ENCODE data around the gene LAMB2.
A peak's percentile ranks its signal among the peaks of the same experiment; 100 is the strongest.

LAMB2 gene

GRCh38 chr3:49120096-49120437 lies 12.8 kb downstream of the LAMB2 start:
- no peak for DNase-seq

GRCh38 chr3:49119439-49119838 lies 13.4 kb downstream of the LAMB2 start:
- no peak for DNase-seq

- DNase-seq: no peak
Measured at GRCh38 chr3:49119036-49119435, 13.8 kb downstream of the LAMB2 start.

- DNase-seq: no peak
Measured at GRCh38 chr3:49112262-49112661, 20.6 kb downstream of the LAMB2 start.

- DNase-seq: no peak
Measured at GRCh38 chr3:49111347-49111746, 21.5 kb downstream of the LAMB2 start.

- DNase-seq: no peak
Measured at GRCh38 chr3:49110780-49111179, 22.1 kb downstream of the LAMB2 start.

GRCh38 chr3:49108346-49108745 lies 24.5 kb downstream of the LAMB2 start:
- no peak for DNase-seq

- peak; percentile 92 for DNase-seq
Measured at GRCh38 chr3:49104427-49105291, 28.2 kb downstream of the LAMB2 start, which contains the start of gene QARS1. Gene QARS1, minus strand, starts transcription at chr3:49104757. Its CDS starts 24 bp downstream, at chr3:49104733.

- DNase-seq: no peak
Measured at GRCh38 chr3:49104052-49104426, 28.8 kb downstream of the LAMB2 start.

GRCh38 chr3:49100046-49100615 lies 32.7 kb downstream of the LAMB2 start:
- no peak for DNase-seq

GRCh38 chr3:49098910-49099630 lies 33.8 kb downstream of the LAMB2 start:
- no peak for DNase-seq

- DNase-seq: no peak
Measured at GRCh38 chr3:49098429-49098828, 34.4 kb downstream of the LAMB2 start.

- DNase-seq: peak; percentile 96
Measured at GRCh38 chr3:49093853-49094767, 38.7 kb downstream of the LAMB2 start, which contains the start of gene QRICH1. Gene QRICH1, minus strand, starts transcription at chr3:49094071. Its CDS starts 17,054 bp downstream, at chr3:49077017.

GRCh38 chr3:49092938-49093852 lies 39.7 kb downstream of the LAMB2 start:
- DNase-seq: peak; percentile 90

- no peak for DNase-seq
Measured at GRCh38 chr3:49081429-49081828, 51.4 kb downstream of the LAMB2 start.

GRCh38 chr3:49079270-49079669 lies 53.6 kb downstream of the LAMB2 start:
- no peak for DNase-seq

- DNase-seq: no peak
Measured at GRCh38 chr3:49076646-49077045, 56.2 kb downstream of the LAMB2 start.

GRCh38 chr3:49076116-49076515 lies 56.7 kb downstream of the LAMB2 start:
- no peak for DNase-seq
